Stomach (tissue), 4 donors: Measurements from ENCODE around the gene NCL.

Experiments used
- CTCF ChIP-seq, 7 experiments: fragments of 450-650 bp in 4 of 7; fragments of 200-600 bp in 3 of 7; sonication (generic) in 3 of 7; IDR thresholded peaks; one replicate each; pipeline ENCODE4 v1.5.1; 2016 to 2019; ENCODE audit warnings: antibody characterized with exemption in 7 of 7, control low read depth in 2 of 7, mild to moderate bottlenecking in 1 of 7
- EP300 ChIP-seq: sonication (generic); formaldehyde crosslinking; IDR thresholded peaks from one replicate; pipeline ENCODE4 v1.6.1; 2017; ENCODE audit warnings: antibody characterized with exemption
- POLR2AphosphoS5 ChIP-seq, 3 donors: sonication (generic); formaldehyde crosslinking; IDR thresholded peaks; one replicate each; pipeline ENCODE4 v1.6.1; 2016; ENCODE audit warnings: antibody characterized with exemption in 3 of 3

DNA sequence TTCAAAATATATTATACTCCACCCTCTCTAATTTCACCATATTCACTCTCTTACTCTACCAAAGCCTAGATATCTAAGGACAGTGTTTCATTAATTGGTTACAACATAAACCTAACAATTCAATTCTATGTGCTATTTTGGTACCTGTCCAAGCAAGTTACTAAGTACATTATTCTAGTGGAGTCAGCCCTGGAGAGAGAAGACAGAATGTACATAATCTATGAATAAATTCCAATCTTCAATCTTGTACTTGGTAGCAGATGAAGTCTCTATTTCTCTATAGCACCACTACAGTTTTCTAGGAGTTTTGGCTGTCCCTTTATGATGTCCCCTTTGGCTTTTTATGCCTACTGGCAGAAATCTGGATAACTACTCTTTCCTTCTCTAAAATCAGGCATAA, 38.3 kb upstream of the NCL start:
- TF ChIP-seq CTCF (IDR thresholded peaks at IDR 0.05) = no peak
- TF ChIP-seq POLR2AphosphoS5 (IDR thresholded peaks at IDR 0.05) = no peak
- no peak for TF ChIP-seq EP300
